HCT116 (cell line): ENCODE data around the gene ACSS1. TPM values are rescaled to one million over a fixed set of nuclear protein-coding genes. Genes with fewer than 3 reads are reported as not detected.

Experiments
- ATAC-seq: fragments of 200-7000 bp; cut with Tn5 transposase; 2 replicates; pipeline ENCODE4 v1.9.1; 2020; ENCODE audit warnings: mild to moderate bottlenecking, moderate library complexity
- BruUV-seq: library from RNA; stranded (reverse); fragments of 400-500 nt; replicated peaks from 2 replicates; lab custom pipeline; 2021; lab: Mats Ljungman, UMichigan
- CTCF ChIA-PET: fragments of 300-600 bp; sonication (Branson Sonifier 250); formaldehyde crosslinking; loops from one replicate; lab custom pipeline; 2021; ENCODE audit warnings: antibody characterized with exemption; lab: Charles Lee
- POLR2A ChIA-PET: fragments of 300-600, 350-600 bp; sonication (Branson Sonifier 250); formaldehyde crosslinking; loops from one replicate; lab custom pipeline; 2021; ENCODE audit warnings: antibody characterized with exemption; lab: Charles Lee
- RAD21 ChIA-PET, 2 experiments: fragments of 300-600 bp; sonication (Branson Sonifier 250); formaldehyde crosslinking; loops; one replicate each; lab custom pipeline; 2023; ENCODE audit warnings: low total read pairs in 2 of 2; ENCODE audit not compliant: uncharacterized antibody in 2 of 2, unreplicated experiment in 2 of 2, low non-redundant PET in 1 of 2; lab: Charles Lee
- DNase-seq: peaks from one replicate; pipeline ENCODE4 v3.0.0-alpha.2; 2010; ENCODE audit warnings: low read depth, low spot score
- H2AFZ ChIP-seq: fragments of 200-600 bp; shearing (Covaris generic), sonication (generic); 2 replicates; pipeline ENCODE4 v1.6.1; 2017; ENCODE audit warnings: low read depth, mixed run types, mixed read lengths, antibody characterized with exemption, low read length; ENCODE audit not compliant: poor library complexity, severe bottlenecking
- H3K27ac ChIP-seq: 2 replicates; pipeline ENCODE4 v1.5.1; 2012; ENCODE audit warnings: low read depth, low read length
- H3K27me3 ChIP-seq: fragments of 200-600 bp; sonication (generic); 2 replicates; pipeline ENCODE4 v1.6.1; 2016; ENCODE audit warnings: mixed run types, low read length, mixed read lengths; ENCODE audit not compliant: insufficient read depth
- H3K36me3 ChIP-seq, 2 experiments: fragments of 200-500 bp in 1 of 2; fragments of 200-600 bp in 1 of 2; sonication (Bioruptor generic) in 1 of 2; sonication (generic) in 1 of 2; 2 replicates each; pipeline versions ENCODE4 v1.5.1 to v1.6.1; 2014 to 2016; ENCODE audit warnings: low read length in 2 of 2, inconsistent platforms in 1 of 2, mixed read lengths in 1 of 2, mixed run types in 1 of 2; ENCODE audit not compliant: insufficient read depth in 2 of 2, control insufficient read depth in 1 of 2
- H3K4me1 ChIP-seq, 2 experiments: fragments of 200-600 bp in 1 of 2; sonication (generic) in 1 of 2; 2 replicates each; pipeline versions ENCODE4 v1.5.1 to v1.6.1; 2012 to 2017; ENCODE audit warnings: low read length in 2 of 2, inconsistent platforms in 1 of 2, mild to moderate bottlenecking in 1 of 2, mixed read lengths in 1 of 2, mixed run types in 1 of 2, moderate library complexity in 1 of 2; ENCODE audit not compliant: insufficient read depth in 2 of 2, control insufficient read depth in 1 of 2
- H3K4me2 ChIP-seq: fragments of 200-600 bp; sonication (generic); 2 replicates; pipeline ENCODE4 v1.6.1; 2017; ENCODE audit warnings: mixed run types, low read length, mixed read lengths
- H3K4me3 ChIP-seq, 2 experiments: fragments of 200-600 bp in 1 of 2; sonication (generic) in 1 of 2; replicated peaks in 1 of 2; 2 replicates each; pipeline ENCODE4 v1.5.1; 2011 to 2016; ENCODE audit warnings: low read length in 2 of 2, control low read depth in 1 of 2, low read depth in 1 of 2, mild to moderate bottlenecking in 1 of 2, mixed read lengths in 1 of 2, mixed run types in 1 of 2
- H3K79me2 ChIP-seq: fragments of 200-600 bp; sonication (generic); 2 replicates; pipeline ENCODE4 v1.6.1; 2017; ENCODE audit warnings: mild to moderate bottlenecking, mixed run types, low read length, moderate library complexity, mixed read lengths; ENCODE audit not compliant: insufficient read depth
- H3K9ac ChIP-seq: fragments of 200-600 bp; sonication (generic); 2 replicates; pipeline ENCODE4 v1.6.1; 2016; ENCODE audit warnings: low read length, mixed read lengths
- H3K9me2 ChIP-seq: fragments of 200-600 bp; sonication (generic), shearing (Covaris generic); 2 replicates; pipeline ENCODE4 v1.6.1; 2017; ENCODE audit warnings: mixed run types, mild to moderate bottlenecking, moderate library complexity; ENCODE audit not compliant: insufficient read depth
- H3K9me3 ChIP-seq, 2 experiments: fragments of 200-500 bp in 1 of 2; fragments of 200-600 bp in 1 of 2; sonication (Bioruptor generic) in 1 of 2; sonication (generic) in 1 of 2; 2 replicates each; pipeline ENCODE4 v1.6.1; 2014 to 2017; ENCODE audit warnings: low read length in 2 of 2, mixed read lengths in 2 of 2, inconsistent platforms in 1 of 2, low read depth in 1 of 2, mild to moderate bottlenecking in 1 of 2, mixed run types in 1 of 2, moderate library complexity in 1 of 2; ENCODE audit not compliant: control insufficient read depth in 1 of 2, insufficient read depth in 1 of 2
- H4K20me1 ChIP-seq: fragments of 200-600 bp; sonication (generic), shearing (Covaris generic); 2 replicates; pipeline ENCODE4 v1.6.1; 2017; ENCODE audit warnings: mixed run types, mild to moderate bottlenecking, moderate library complexity; ENCODE audit not compliant: insufficient read depth
- ELF1 ChIP-seq: IDR thresholded peaks from 2 replicates; pipeline ENCODE4 v1.6.1; 2012; ENCODE audit warnings: low read depth, borderline replicate concordance
- FOSL1 ChIP-seq: IDR thresholded peaks from 2 replicates; pipeline ENCODE4 v1.6.1; 2012; ENCODE audit warnings: low read depth
- POLR2AphosphoS5 ChIP-seq: IDR thresholded peaks from 2 replicates; pipeline ENCODE4 v1.6.1; 2011; ENCODE audit warnings: mild to moderate bottlenecking, low read depth, low read length, moderate library complexity
- REST ChIP-seq: IDR thresholded peaks from 2 replicates; pipeline ENCODE4 v1.6.1; 2012; ENCODE audit warnings: low read depth
- ZNF274 ChIP-seq: fragments of 200-500 bp; sonication (Bioruptor generic); IDR thresholded peaks from 2 replicates; pipeline ENCODE4 v1.6.1; 2014; ENCODE audit warnings: mild to moderate bottlenecking, low read depth, low read length, inconsistent platforms
- intact Hi-C: fragments of 100-400 bp; cut with micrococcal nuclease; formaldehyde crosslinking; loops from 2 replicates; pipeline ENCODE4 v1.10.0; 2022
- total RNA-seq: library from RNA; stranded (reverse); gene quantifications from one replicate; pipeline ENCODE4 v1.2.1, GENCODE V29; 2021; ENCODE audit not compliant: unreplicated experiment

Gene ACSS1
- total RNA-seq, 1 experiment from 2014 or later = 0.27 TPM

GRCh38 chr20:25078662-25079061 is 20.7 kb upstream of the ACSS1 start (continued):
- TF ChIP-seq REST = no peak
- no peak for TF ChIP-seq ZNF274
- TF ChIP-seq POLR2AphosphoS5 = no peak

GRCh38 chr20:25077610-25078169 is 19.8 kb upstream of the ACSS1 start:
- peaks cover 33% of the 10 kb centered on the region for H3K27me3 ChIP-seq
- H3K36me3 ChIP-seq = no peaks in the 10 kb centered on the region
- H3K9me3 ChIP-seq = no peaks in the 10 kb centered on the region
- no peaks in the 10 kb centered on the region for H3K79me2 ChIP-seq
- H3K4me1 ChIP-seq = peaks cover 17 to 21% of the 10 kb centered on the region in 2 experiments
- DNase-seq (no peak), ATAC-seq (no peak)
- intact Hi-C loops = loop anchor here (2.0 kb wide), 1 partner anchor 101 kb away; no protein-coding TSS in a partner anchor
- no peak overlapping the region for H3K9ac ChIP-seq
- no peaks in the 10 kb centered on the region; the same call in 1 of the 2 replicates for H4K20me1 ChIP-seq
- H3K9me2 ChIP-seq = no peaks in the 10 kb centered on the region
- no peak overlapping the region for H2AFZ ChIP-seq
- CTCF ChIA-PET = no interaction called here
- no peak overlapping the region for H3K4me2 ChIP-seq
- no TSS peak for BruUV-seq
- no peak overlapping the region for H3K4me3 ChIP-seq
- no peak overlapping the region for H3K27ac ChIP-seq
- TF ChIP-seq ELF1 = no peak
- no peak for TF ChIP-seq FOSL1
- RAD21 ChIA-PET = no interaction called here
- POLR2A ChIA-PET = no interaction called here
